CD4-positive, alpha-beta T cell (primary cell): ENCODE results near the gene SLC44A1. TPM values are rescaled to one million over a fixed set of nuclear protein-coding genes. Genes with fewer than 3 reads are reported as not detected.

ENCODE experiments used
- ATAC-seq: fragments of 200-7000 bp; cut with Tn5 transposase; one replicate; pipeline ENCODE4 v1.10.0; 2022; ENCODE audit warnings: mild to moderate bottlenecking; ENCODE audit not compliant: poor library complexity
- CTCF ChIA-PET: fragments of 350-600 bp; sonication (Branson Sonifier 250); formaldehyde crosslinking; loops from one replicate; lab custom pipeline; 2021; ENCODE audit warnings: antibody characterized with exemption, inconsistent platforms; lab: Charles Lee
- POLR2A ChIA-PET: fragments of 350-600 bp; sonication (Branson Sonifier 250); formaldehyde crosslinking; loops from one replicate; lab custom pipeline; 2021; ENCODE audit warnings: antibody characterized with exemption, inconsistent platforms; lab: Charles Lee
- DNase-seq, 14 experiments: peaks; one replicate each; pipeline ENCODE4 v3.0.0-alpha.2; 2013 to 2020; ENCODE audit warnings: mixed read lengths in 2 of 14
- H3K27ac ChIP-seq, 2 donors: one replicate each; pipeline versions ENCODE4 v1.5.1 to v1.7.0; 2013; ENCODE audit warnings: low read length in 2 of 2, low read depth in 1 of 2, mild to moderate bottlenecking in 1 of 2
- H3K27me3 ChIP-seq, 2 experiments: 1 replicate in 1 of 2; 2 replicates in 1 of 2; pipeline versions ENCODE4 v1.6.1 to v1.7.0; 2013; ENCODE audit warnings: low read length in 2 of 2, control low read depth in 1 of 2, mild to moderate bottlenecking in 1 of 2, moderate library complexity in 1 of 2; ENCODE audit not compliant: insufficient read depth in 2 of 2, control insufficient read depth in 1 of 2
- H3K36me3 ChIP-seq: one replicate; pipeline ENCODE4 v1.6.1; 2013; ENCODE audit warnings: low read length, control low read depth; ENCODE audit not compliant: insufficient read depth
- H3K4me1 ChIP-seq: one replicate; pipeline ENCODE4 v1.6.1; 2013; ENCODE audit warnings: low read length, control low read depth; ENCODE audit not compliant: insufficient read depth
- H3K4me3 ChIP-seq: one replicate; pipeline ENCODE4 v1.5.1; 2013; ENCODE audit warnings: mild to moderate bottlenecking, low read length, moderate library complexity
- H3K9me3 ChIP-seq, 2 experiments: 1 replicate in 1 of 2; 2 replicates in 1 of 2; pipeline versions ENCODE4 v1.6.1 to v1.7.0; 2013; ENCODE audit warnings: low read length in 2 of 2, mild to moderate bottlenecking in 2 of 2, control low read depth in 1 of 2, moderate library complexity in 1 of 2; ENCODE audit not compliant: control insufficient read depth in 1 of 2, insufficient read depth in 1 of 2
- H3K27ac Mint-ChIP-seq: one replicate; pipeline ENCODE4 v1.8.0; 2020; ENCODE audit warnings: mixed read lengths
- H3K27me3 Mint-ChIP-seq: one replicate; pipeline ENCODE4 v1.8.0; 2021; ENCODE audit warnings: mixed read lengths
- H3K36me3 Mint-ChIP-seq: one replicate; pipeline ENCODE4 v1.8.0; 2021; ENCODE audit warnings: low read depth, mixed read lengths
- H3K4me1 Mint-ChIP-seq: one replicate; pipeline ENCODE4 v1.8.0; 2021; ENCODE audit warnings: low read depth, mixed read lengths
- H3K4me3 Mint-ChIP-seq: one replicate; pipeline ENCODE4 v1.8.0; 2020; ENCODE audit warnings: mild to moderate bottlenecking, mixed read lengths
- H3K9me3 Mint-ChIP-seq: one replicate; pipeline ENCODE4 v1.8.0; 2020; ENCODE audit warnings: mixed read lengths
- CTCF ChIP-seq: fragments of 200-600 bp; IDR thresholded peaks from one replicate; pipeline ENCODE4 v1.8.0; 2022; ENCODE audit warnings: antibody characterized with exemption, mild to moderate bottlenecking
- intact Hi-C, 2 experiments: fragments of 100-400 bp; cut with DNase I in 1 of 2; cut with micrococcal nuclease in 1 of 2; formaldehyde crosslinking; loops; one replicate each; pipeline versions ENCODE4 v1.15.1 to v1.9.0; 2023 to 2025; cut with DNase I, micrococcal nuclease
- total RNA-seq, 174 experiments: library from RNA in 2 of 174; stranded (reverse) in 2 of 174; gene quantifications; one replicate each; pipeline ENCODE4 v1.2.3 and lab custom pipeline; 2021 to 2026

The SLC44A1 gene
- total RNA-seq, 2 experiments from 2014 or later, result 5.1 to 5.9 TPM

DNA sequence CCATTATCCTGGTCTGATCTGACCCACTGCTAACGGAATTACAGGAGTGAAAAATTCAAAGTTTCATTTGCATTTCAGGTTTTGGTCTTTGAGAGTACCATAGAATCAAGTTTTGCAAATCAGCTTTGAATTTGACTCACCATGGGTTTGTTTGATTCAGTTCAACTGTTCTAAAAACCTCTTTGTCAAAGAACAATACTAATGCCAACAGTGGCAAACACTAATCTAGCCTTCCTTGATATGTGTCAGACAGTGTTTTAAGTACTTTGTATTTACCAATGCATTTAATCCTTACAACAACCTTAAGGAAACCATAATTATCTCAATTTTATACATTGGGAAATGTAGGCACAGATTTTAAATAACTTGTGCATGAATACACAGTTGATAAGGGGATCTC, 193.3 kb downstream of the SLC44A1 start:
- intact Hi-C loops, result no loop called here
- Mint-ChIP-seq H3K9me3 (no peaks in the 10 kb centered on the region), H3K27me3 (no peaks in the 10 kb centered on the region), H3K4me1 (no peaks in the 10 kb centered on the region), H3K4me3 (no peak overlapping the region), H3K27ac (no peak overlapping the region), H3K36me3 (no peaks in the 10 kb centered on the region)
- Histone ChIP-seq H3K4me1 (no peaks in the 10 kb centered on the region), H3K36me3 (no peaks in the 10 kb centered on the region), H3K27ac (no peak overlapping the region), H3K4me3 (no peak overlapping the region), H3K9me3 (peaks cover 0 to 5% of the 10 kb centered on the region in 2 experiments), H3K27me3 (no peaks in the 10 kb centered on the region)
- ChIA-PET CTCF (no interaction called here), POLR2A (no interaction called here)
- TF ChIP-seq CTCF, result no peak
- no peak for ATAC-seq
- DNase-seq, result no peak

DNA sequence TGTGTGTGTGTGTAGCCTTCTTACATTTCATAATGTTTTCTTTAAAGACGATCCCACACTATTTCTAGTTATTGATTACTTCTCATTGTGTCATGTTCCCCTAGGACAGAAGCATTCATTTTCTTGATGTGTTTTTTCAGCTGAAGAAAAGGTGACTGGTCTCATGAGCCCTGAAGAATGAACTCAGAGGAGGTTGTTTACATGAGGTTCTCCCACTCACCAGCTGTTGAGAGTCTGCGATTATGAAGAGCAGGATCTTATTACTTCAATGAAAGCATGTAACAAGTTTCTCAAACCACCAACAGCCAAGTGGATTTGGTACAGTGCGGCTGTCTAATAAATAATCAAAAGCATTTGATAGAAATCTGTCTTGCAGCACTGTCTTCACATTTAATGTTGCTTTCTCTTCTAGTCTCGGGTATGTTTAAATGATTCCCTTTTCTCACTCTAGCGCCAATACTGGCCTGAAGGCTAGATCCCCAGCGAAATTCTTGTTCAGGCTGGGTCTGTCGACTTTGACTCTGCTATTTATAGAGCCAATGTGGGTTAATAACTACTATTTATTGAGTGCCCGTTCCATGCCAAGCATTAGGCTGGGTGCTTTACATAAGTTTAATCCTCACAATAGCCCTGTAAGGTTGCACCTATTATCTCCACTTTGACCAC, 193.8 kb downstream of the SLC44A1 start:
- no peak for TF ChIP-seq CTCF
- intact Hi-C loops, result no loop called here
- Histone ChIP-seq H3K4me1 (no peaks in the 10 kb centered on the region), H3K4me3 (no peak overlapping the region), H3K27me3 (no peaks in the 10 kb centered on the region), H3K36me3 (no peaks in the 10 kb centered on the region), H3K27ac (no peak overlapping the region), H3K9me3 (peaks cover 0 to 5% of the 10 kb centered on the region in 2 experiments)
- no peak for ATAC-seq
- H3K4me1 Mint-ChIP-seq, result no peaks in the 10 kb centered on the region
- no peak for DNase-seq
- H3K36me3 Mint-ChIP-seq, result no peaks in the 10 kb centered on the region
- ChIA-PET POLR2A (no interaction called here), CTCF (no interaction called here)
- H3K27ac Mint-ChIP-seq, result no peak overlapping the region
- no peaks in the 10 kb centered on the region for H3K9me3 Mint-ChIP-seq
- no peak overlapping the region for H3K4me3 Mint-ChIP-seq
- H3K27me3 Mint-ChIP-seq, result no peaks in the 10 kb centered on the region

DNA sequence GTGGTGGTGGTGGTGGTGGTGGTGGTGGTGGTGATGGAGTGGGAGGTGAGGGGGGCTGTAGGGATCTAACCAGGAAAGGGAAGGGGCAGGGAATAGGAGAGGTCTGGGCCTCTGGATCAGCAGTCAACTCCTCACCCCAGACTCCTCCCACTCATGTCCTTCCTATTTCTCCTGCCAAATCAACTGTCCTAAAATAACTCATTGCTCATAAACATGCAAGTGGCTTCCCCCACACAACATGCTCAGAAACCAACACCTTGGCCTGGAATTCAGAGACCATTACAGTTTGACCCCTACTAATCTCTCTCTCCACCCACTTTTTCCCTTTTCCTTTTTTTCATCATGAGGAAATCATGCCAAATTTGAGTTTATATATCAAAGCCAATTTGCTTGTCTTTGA, 195.0 kb downstream of the SLC44A1 start:
- CTCF ChIA-PET, result no interaction called here
- Histone ChIP-seq H3K9me3 (peaks cover 0 to 5% of the 10 kb centered on the region in 2 experiments), H3K36me3 (no peaks in the 10 kb centered on the region), H3K4me3 (no peak overlapping the region), H3K27ac (no peak overlapping the region), H3K4me1 (no peaks in the 10 kb centered on the region), H3K27me3 (no peaks in the 10 kb centered on the region)
- Mint-ChIP-seq H3K36me3 (no peaks in the 10 kb centered on the region), H3K9me3 (no peaks in the 10 kb centered on the region), H3K4me1 (no peaks in the 10 kb centered on the region), H3K4me3 (no peak overlapping the region), H3K27me3 (no peaks in the 10 kb centered on the region), H3K27ac (no peak overlapping the region)
- ATAC-seq (no peak), DNase-seq (no peak)
- TF ChIP-seq CTCF, result no peak
- POLR2A ChIA-PET, result interaction anchor here (0.7 kb wide), 1 partner anchor 27 kb away, joined by 3 read pairs; no protein-coding TSS in a partner anchor
- intact Hi-C loops, result no loop called here
